IMR-90 (cell line): Measurements from ENCODE around the gene HOXA3.

Source experiments
- CTCF ChIP-seq: conservative IDR thresholded peaks from 2 replicates; pipeline ENCODE4 v1.5.1; 2012; ENCODE audit warnings: mild to moderate bottlenecking, low read depth, low read length, improper control_type of control experiment
- POLR2A ChIP-seq: IDR thresholded peaks from 2 replicates; pipeline ENCODE4 v1.6.1; 2012; ENCODE audit warnings: mild to moderate bottlenecking, low read depth, low read length

- TF ChIP-seq CTCF = no peak
- TF ChIP-seq POLR2A = no peak
These were observed 7.1 kb upstream of the HOXA3 start for GRCh38 chr7:27159266-27160144.
